IMR-90 (cell line): ENCODE measurements around the gene RELCH. TPM values are rescaled to one million over a fixed set of nuclear protein-coding genes. Genes with fewer than 3 reads are reported as not detected.

Source experiments
- ATAC-seq: fragments of 200-7000 bp; cut with Tn5 transposase; 2 replicates; pipeline ENCODE4 v1.9.1; 2020; ENCODE audit warnings: low read depth, mild to moderate bottlenecking, moderate library complexity
- BruUV-seq: library from RNA; stranded (reverse); fragments of 400-500 nt; replicated peaks from 2 replicates; lab custom pipeline; 2021; lab: Mats Ljungman, UMichigan
- CTCF ChIA-PET: fragments of 300-600 bp; formaldehyde crosslinking; extraction: SDS; loops from one replicate; lab custom pipeline; 2021; ENCODE audit warnings: antibody characterized with exemption; lab: Yijun Ruan, JAX
- POLR2A ChIA-PET: fragments of 300-600 bp; sonication (Branson Sonifier 250); formaldehyde crosslinking; loops from one replicate; lab custom pipeline; 2022; ENCODE audit warnings: antibody characterized with exemption; ENCODE audit not compliant: unreplicated experiment; lab: Charles Lee
- DNase-seq: peaks from one replicate; pipeline ENCODE4 v3.0.0; 2013
- H2AFZ ChIP-seq: replicated peaks from 2 replicates; pipeline ENCODE3; 2013; ENCODE audit warnings: low read length, mild to moderate bottlenecking; ENCODE audit not compliant: poor library complexity
- H2AK5ac ChIP-seq: 2 replicates; pipeline ENCODE4 v1.6.1; 2013; ENCODE audit warnings: low read depth, low read length, inconsistent platforms
- H2AK9ac ChIP-seq: replicated peaks from 2 replicates; pipeline ENCODE3; 2013; ENCODE audit warnings: mild to moderate bottlenecking, low read depth, low read length, moderate library complexity; ENCODE audit not compliant: poor library complexity
- H2BK120ac ChIP-seq: 2 replicates; pipeline ENCODE4 v1.6.1; 2013; ENCODE audit warnings: low read depth, low read length, inconsistent platforms
- H2BK15ac ChIP-seq: 3 replicates; pipeline ENCODE4 v1.6.1; 2013; ENCODE audit warnings: low read depth, low read length, inconsistent platforms
- H2BK20ac ChIP-seq: 2 replicates; pipeline ENCODE4 v1.6.1; 2013; ENCODE audit warnings: low read depth, mild to moderate bottlenecking, inconsistent platforms, low read length, moderate library complexity
- H2BK5ac ChIP-seq: 2 replicates; pipeline ENCODE4 v1.6.1; 2013; ENCODE audit warnings: mild to moderate bottlenecking, low read depth, low read length, inconsistent platforms; ENCODE audit not compliant: poor library complexity, severe bottlenecking
- H3K14ac ChIP-seq: replicated peaks from 2 replicates; pipeline ENCODE4 v1.6.1; 2013; ENCODE audit warnings: low read depth, low read length, inconsistent platforms
- H3K18ac ChIP-seq: 2 replicates; pipeline ENCODE4 v1.6.1; 2013; ENCODE audit warnings: low read depth, low read length, control low read depth
- H3K23ac ChIP-seq: 2 replicates; pipeline ENCODE4 v1.6.1; 2013; ENCODE audit warnings: low read depth, low read length, inconsistent platforms
- H3K27ac ChIP-seq: 2 replicates; pipeline ENCODE4 v1.5.1; 2013; ENCODE audit warnings: mild to moderate bottlenecking, control low read depth, low read length; ENCODE audit not compliant: insufficient read depth
- H3K27me3 ChIP-seq: 2 replicates; pipeline ENCODE4 v1.6.1; 2013; ENCODE audit warnings: low read length; ENCODE audit not compliant: control insufficient read depth, insufficient read depth
- H3K36me3 ChIP-seq: 2 replicates; pipeline ENCODE4 v1.6.1; 2013; ENCODE audit warnings: low read length, mixed read lengths; ENCODE audit not compliant: control insufficient read depth, insufficient read depth
- H3K4ac ChIP-seq: 2 replicates; pipeline ENCODE4 v1.6.1; 2013; ENCODE audit warnings: low read depth, low read length, inconsistent platforms
- H3K4me1 ChIP-seq: 2 replicates; pipeline ENCODE4 v1.6.1; 2013; ENCODE audit warnings: low read length, mixed read lengths; ENCODE audit not compliant: control insufficient read depth, insufficient read depth
- H3K4me2 ChIP-seq: 2 replicates; pipeline ENCODE4 v1.6.1; 2013; ENCODE audit warnings: low read depth, mild to moderate bottlenecking, control low read depth, low read length, moderate library complexity
- H3K4me3 ChIP-seq: 2 replicates; pipeline ENCODE4 v1.5.1; 2013; ENCODE audit warnings: low read depth, mild to moderate bottlenecking, control low read depth, low read length, moderate library complexity; ENCODE audit not compliant: insufficient read depth
- H3K56ac ChIP-seq: 2 replicates; pipeline ENCODE4 v1.6.1; 2013; ENCODE audit warnings: low read length, inconsistent platforms; ENCODE audit not compliant: insufficient read depth; ENCODE audit errors: extremely low read depth
- H3K79me1 ChIP-seq, 2 experiments: 2 replicates each; pipeline ENCODE4 v1.6.1; 2013; ENCODE audit warnings: low read length in 2 of 2, inconsistent platforms in 1 of 2, low read depth in 1 of 2
- H3K9ac ChIP-seq: 2 replicates; pipeline ENCODE4 v1.6.1; 2013; ENCODE audit warnings: low read depth, low read length, control low read depth
- H3K9me1 ChIP-seq: 2 replicates; pipeline ENCODE4 v1.6.1; 2013; ENCODE audit warnings: low read length, inconsistent platforms; ENCODE audit not compliant: insufficient read depth
- H3K9me3 ChIP-seq: 2 replicates; pipeline ENCODE4 v1.6.1; 2013; ENCODE audit warnings: low read length; ENCODE audit not compliant: control insufficient read depth, insufficient read depth
- H4K20me1 ChIP-seq: 2 replicates; pipeline ENCODE4 v1.6.1; 2013; ENCODE audit warnings: low read length, inconsistent platforms; ENCODE audit not compliant: insufficient read depth
- H4K5ac ChIP-seq: 2 replicates; pipeline ENCODE4 v1.6.1; 2013; ENCODE audit warnings: mild to moderate bottlenecking, low read depth, low read length, control low read depth
- H4K8ac ChIP-seq, 2 experiments: 2 replicates each; pipeline ENCODE4 v1.6.1; 2013; ENCODE audit warnings: low read depth in 2 of 2, low read length in 2 of 2, control low read depth in 1 of 2, inconsistent platforms in 1 of 2
- H4K91ac ChIP-seq: 2 replicates; pipeline ENCODE4 v1.6.1; 2013; ENCODE audit warnings: low read depth, low read length, inconsistent platforms; ENCODE audit not compliant: insufficient read depth
- CEBPB ChIP-seq: IDR thresholded peaks from 2 replicates; pipeline ENCODE4 v1.6.1; 2012; ENCODE audit warnings: low read depth, low read length, improper control_type of control experiment
- ELK1 ChIP-seq: fragments of 150-350 bp; IDR thresholded peaks from 2 replicates; pipeline ENCODE4 v1.6.1; 2016; ENCODE audit warnings: low read depth, mild to moderate bottlenecking, low read length, moderate library complexity, borderline replicate concordance
- MAZ ChIP-seq: IDR thresholded peaks from 2 replicates; pipeline ENCODE4 v1.6.1; 2012; ENCODE audit warnings: low read depth, mild to moderate bottlenecking, low read length, improper control_type of control experiment, moderate library complexity, borderline replicate concordance
- RAD21 ChIP-seq: IDR thresholded peaks from 2 replicates; pipeline ENCODE4 v1.6.1; 2012; ENCODE audit warnings: low read length, improper control_type of control experiment
- WGBS, 2 experiments: methylation state at CpG; one replicate each; pipeline versions ENCODE4 v1.1.5 to v1.1.7; 2013; ENCODE audit warnings: missing lambda C conversion rate in 2 of 2; ENCODE audit not compliant: insufficient read length in 1 of 2; ENCODE audit errors: extremely low coverage in 2 of 2; 5-methylcytosine and 5-hydroxymethylcytosine counted together
- dilution Hi-C: fragments of 300-500 bp; cut with HindIII; formaldehyde crosslinking; loops from one replicate; pipeline ENCODE4 v1.14.3; 2018; ENCODE audit warnings: low sequenced_read_pairs; ENCODE audit not compliant: unreplicated experiment
- in situ Hi-C: fragments of 300-500 bp; cut with MboI; formaldehyde crosslinking; loops from 3 replicates; pipeline ENCODE4 v1.14.3; 2019; ENCODE audit warnings: low sequenced_read_pairs, inconsistent platforms, mixed read lengths
- intact Hi-C: fragments of 100-400 bp; cut with micrococcal nuclease; formaldehyde crosslinking; loops from 2 replicates; pipeline ENCODE4 v1.10.0; 2022
- polyA plus RNA-seq, 3 experiments: library from polyadenylated mRNA; depleted of rRNA; stranded (reverse); fragments of >200 nt; gene quantifications; 2 replicates each; pipeline ENCODE4 v1.2.3, GENCODE V29; 2012; ENCODE audit warnings: low replicate concordance in 1 of 3
- total RNA-seq: library from RNA; depleted of rRNA; stranded (reverse); fragments of >200 nt; gene quantifications from 2 replicates; pipeline ENCODE4 v1.2.3, GENCODE V29; 2012

RELCH gene
- total and polyA plus RNA-seq, 2 of the 4 experiments (the other 2 are of a cell fraction), result 14.4 to 52.5 TPM

GRCh38 chr18:62175521-62175920 is 11.5 kb upstream of the RELCH start:
- no peak overlapping the region for H2BK5ac ChIP-seq
- H4K8ac ChIP-seq, result no peak overlapping the region
- CTCF ChIA-PET, result interaction anchor here (0.6 kb wide), 1 partner anchor 33 kb away, joined by 5 read pairs; no protein-coding TSS in a partner anchor
- POLR2A ChIA-PET, result no interaction called here
- H3K9me1 ChIP-seq, result no peaks in the 10 kb centered on the region
- no peak overlapping the region for H2BK20ac ChIP-seq
- no peak overlapping the region for H3K4ac ChIP-seq
- H3K27ac ChIP-seq, result no peak overlapping the region
- no TSS peak for BruUV-seq
- no peak overlapping the region for H3K23ac ChIP-seq
- no peaks in the 10 kb centered on the region for H3K36me3 ChIP-seq
- ATAC-seq (no peak), DNase-seq (peak; percentile 23)
- H2AK9ac ChIP-seq, result no peak overlapping the region
- no peak overlapping the region for H3K18ac ChIP-seq
- H4K20me1 ChIP-seq, result no peaks in the 10 kb centered on the region; the same call in 1 of the 2 replicates
- H4K5ac ChIP-seq, result no peak overlapping the region
- H2AFZ ChIP-seq, result no peak overlapping the region
- TF ChIP-seq RAD21 (no peak), MAZ (no peak), ELK1 (no peak), CEBPB (no peak)
- H2BK120ac ChIP-seq, result no peak overlapping the region
- no peak overlapping the region for H3K9ac ChIP-seq
- dilution Hi-C loops, result no loop called here
- no peak overlapping the region for H4K91ac ChIP-seq
- H3K79me1 ChIP-seq, result peaks cover 3 to 5% of the 10 kb centered on the region in 2 experiments; a peak in 2 of 4 replicates
- H3K4me1 ChIP-seq, result peaks cover 2% of the 10 kb centered on the region; the same call in 1 of the 2 replicates
- H3K9me3 ChIP-seq, result no peaks in the 10 kb centered on the region
- in situ Hi-C loops, result loop anchor here (25.0 kb wide), 2 partner anchors 537 to 812 kb away; partner anchors contain the start of gene PHLPP1
- no peak overlapping the region for H3K4me2 ChIP-seq
- no peak overlapping the region for H3K56ac ChIP-seq
- no peak overlapping the region for H2AK5ac ChIP-seq
- intact Hi-C loops, result no loop called here
- H3K27me3 ChIP-seq, result no peaks in the 10 kb centered on the region
- H2BK15ac ChIP-seq, result no peak overlapping the region
- no peak overlapping the region for H3K14ac ChIP-seq
- no peak overlapping the region for H3K4me3 ChIP-seq
- no CpG with 5 or more reads among the region's 3 CpGs for WGBS, 2 experiments
